HG02885 (cell line): ENCODE data around the gene NFATC2.
"Not testable (repeated sequence)": the region's sequence is repeated elsewhere in the genome, so short reads cannot be mapped to it uniquely, and the experiment has no call there.

Source experiments
- ATAC-seq: cut with Tn5 transposase; IDR thresholded peaks from one replicate; pipeline ENCODE4 v1.9.1; 2021; ENCODE audit warnings: mild to moderate bottlenecking; ENCODE audit not compliant: unreplicated experiment, poor library complexity

NFATC2 gene

DNA sequence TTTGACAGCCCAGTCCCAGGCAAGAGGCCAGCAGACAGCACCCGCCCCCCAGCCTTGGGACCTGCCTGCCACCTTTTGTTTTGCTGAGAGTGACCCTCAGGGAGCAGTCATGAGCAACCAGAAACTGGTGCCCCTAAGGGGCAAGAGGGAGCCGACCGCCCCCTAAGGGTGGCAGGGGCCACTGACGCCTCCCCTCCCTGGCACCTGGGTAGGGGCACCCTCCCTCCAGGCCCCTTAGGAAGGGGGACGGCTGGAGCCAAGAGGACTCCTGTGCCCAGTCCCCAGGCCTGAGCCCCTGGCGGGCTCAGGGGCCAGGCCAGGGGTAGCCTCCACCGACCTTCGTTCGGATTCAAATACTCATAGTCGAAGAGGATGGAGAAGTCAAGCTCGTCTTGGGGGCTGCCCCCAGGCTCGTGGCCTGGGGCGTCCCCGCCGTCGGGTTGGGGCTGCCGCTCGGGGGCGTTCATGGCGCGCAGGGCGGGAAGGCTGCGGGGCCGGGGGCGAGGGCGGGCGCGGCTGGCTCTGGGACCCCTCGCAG lies 417 bp downstream of the NFATC2 start:
- ATAC-seq = peak; percentile 49

DNA sequence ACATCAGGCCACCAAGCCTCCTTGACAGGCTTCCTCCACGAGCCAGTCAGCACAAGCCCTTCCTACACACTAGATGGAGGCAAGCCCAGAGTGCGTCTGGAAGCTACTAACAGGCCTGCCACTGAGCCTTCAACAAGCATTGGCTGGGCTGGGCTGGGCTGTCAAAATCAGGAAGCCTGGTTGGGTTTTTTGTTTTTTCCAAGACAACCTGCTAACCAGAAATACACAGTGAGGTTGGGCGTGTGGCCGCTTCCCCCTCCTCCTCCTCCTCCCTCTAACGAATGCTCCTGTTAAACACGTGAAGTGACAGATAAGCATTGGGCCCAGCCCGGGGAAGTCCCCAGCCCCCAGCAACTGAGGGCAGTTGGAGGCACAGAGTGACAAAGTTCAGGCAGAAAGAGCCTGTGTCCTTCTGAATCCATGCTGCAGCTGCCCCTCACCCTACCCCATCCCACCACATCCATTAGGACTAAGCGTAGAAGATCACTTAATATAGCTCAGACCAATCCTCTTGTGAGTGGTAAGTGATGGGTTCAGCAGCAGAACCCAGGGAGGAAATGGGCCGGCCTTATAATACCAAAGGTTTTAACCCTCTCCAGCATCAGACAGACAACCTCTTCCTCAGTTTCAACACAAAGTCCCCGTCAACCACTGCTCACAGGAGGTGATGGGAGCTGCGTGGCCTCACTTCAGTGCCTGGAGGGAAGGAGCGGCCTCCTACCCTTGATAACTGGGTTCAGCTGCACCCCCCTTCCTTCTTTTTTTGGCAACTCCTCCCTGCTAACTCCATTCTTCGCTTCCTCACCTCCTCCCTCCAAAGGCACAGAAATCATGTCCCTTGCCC lies 1.1 kb downstream of the NFATC2 start:
- ATAC-seq = peak; percentile 53

DNA sequence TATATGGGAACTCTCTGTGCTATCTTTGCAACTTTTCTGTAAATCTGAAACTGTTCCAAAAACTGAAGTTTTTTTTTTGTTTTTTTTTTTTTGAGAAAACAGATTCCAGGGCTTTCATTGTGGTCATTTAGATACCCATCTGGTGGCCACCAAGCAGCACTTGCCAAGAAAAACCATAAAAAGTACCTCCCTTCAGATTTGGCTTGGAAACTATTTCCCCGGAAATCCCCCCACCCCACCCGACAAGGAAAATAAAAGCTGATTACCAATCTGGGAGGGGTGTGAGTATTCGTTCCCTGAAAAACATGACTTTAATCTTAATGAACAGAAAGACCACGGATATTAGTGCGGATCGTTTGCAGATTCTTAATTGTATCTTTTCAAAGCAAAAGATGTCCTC lies 1.9 kb downstream of the NFATC2 start:
- ATAC-seq = no peak

GRCh38 chr20:51540074-51540473 lies 2.4 kb downstream of the NFATC2 start:
- ATAC-seq = not testable (repeated sequence)

DNA sequence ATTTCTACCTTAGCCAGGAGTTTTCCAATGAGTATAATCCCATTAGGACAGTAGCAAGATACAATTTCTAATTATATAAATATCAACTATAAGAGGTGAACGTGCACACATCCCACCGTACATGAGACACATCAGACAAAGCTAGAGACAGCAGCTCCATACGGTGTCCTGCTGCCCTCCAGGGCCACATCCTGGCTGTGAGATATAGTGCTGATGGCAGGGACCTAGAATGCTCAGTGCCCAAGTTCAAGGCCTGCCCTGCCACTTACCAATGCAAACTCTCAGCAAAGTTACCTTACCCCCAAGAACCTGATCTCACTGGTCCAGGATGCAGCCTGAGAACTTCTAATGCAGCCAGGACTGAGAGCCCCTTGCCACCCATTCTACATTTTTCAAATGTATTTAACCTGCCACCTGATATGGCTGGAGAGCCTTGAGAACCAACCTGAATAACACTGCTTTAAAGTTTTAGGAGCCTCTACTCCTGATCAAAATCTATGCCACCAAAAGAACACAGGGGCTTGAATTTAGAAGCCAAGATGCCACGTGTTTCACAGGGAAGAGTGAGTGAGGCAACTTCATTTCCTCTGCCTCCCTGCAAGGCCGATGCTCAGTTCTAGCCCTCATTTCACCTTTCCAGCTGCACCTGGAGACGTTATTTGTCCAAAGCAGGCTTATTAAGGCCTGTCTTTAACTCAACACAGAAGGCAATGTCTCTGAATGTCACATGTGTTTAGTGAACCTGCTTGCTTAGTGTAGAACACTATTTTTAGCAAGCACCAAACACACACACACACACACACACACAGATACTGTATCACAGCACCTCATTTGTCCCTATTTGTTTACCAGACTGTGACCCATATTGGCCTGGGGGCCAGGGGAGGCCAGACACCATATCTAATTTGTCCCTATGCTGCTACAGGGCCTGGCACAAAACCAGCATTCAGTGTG lies 6.1 kb downstream of the NFATC2 start:
- ATAC-seq = no peak

GRCh38 chr20:51535674-51536073 lies 6.8 kb downstream of the NFATC2 start:
- no peak for ATAC-seq

GRCh38 chr20:51535075-51535386 lies 7.5 kb downstream of the NFATC2 start:
- ATAC-seq = no peak

DNA sequence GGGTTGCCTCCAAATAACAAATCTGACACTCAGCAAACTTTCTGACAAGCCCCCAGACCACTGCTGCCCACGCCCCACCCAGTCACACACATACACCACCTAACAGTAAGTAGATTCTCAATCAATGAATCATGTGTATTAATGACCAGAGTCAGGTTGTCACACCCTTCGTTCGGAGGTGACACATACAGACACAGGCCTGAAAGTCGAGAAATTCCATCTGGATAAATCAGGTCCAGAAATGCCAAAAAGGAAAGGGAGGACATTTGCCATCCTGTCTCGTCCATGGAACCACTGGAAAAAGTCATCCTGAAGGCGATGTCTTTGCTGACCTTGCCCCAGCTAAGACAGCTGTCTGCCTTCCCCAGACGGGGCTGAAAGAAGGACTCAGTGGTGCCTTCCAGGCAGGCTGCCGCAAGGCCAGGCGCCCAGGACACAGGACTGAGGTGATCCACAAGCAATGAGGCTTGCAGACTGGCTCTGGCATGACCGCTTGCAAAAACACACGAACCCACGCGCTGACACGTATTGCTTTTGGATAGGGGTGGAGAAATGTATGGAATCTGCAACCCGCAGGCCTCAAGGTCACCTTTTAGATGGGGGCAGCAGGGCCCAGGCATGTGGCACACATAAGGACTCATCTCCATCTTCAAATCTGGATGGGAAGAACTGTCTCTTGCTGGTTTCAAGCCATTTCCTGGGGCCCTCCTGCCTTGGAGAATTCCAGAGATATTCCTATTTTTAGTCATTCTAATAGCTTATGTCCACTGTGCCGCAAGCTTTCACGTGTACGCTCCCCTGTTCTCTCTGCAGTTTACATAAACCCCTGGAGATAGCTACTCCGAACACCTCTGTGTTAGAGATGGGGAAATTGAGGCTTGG lies 9.0 kb downstream of the NFATC2 start:
- ATAC-seq = no peak

GRCh38 chr20:51532577-51533191 lies 9.8 kb downstream of the NFATC2 start:
- no peak for ATAC-seq

DNA sequence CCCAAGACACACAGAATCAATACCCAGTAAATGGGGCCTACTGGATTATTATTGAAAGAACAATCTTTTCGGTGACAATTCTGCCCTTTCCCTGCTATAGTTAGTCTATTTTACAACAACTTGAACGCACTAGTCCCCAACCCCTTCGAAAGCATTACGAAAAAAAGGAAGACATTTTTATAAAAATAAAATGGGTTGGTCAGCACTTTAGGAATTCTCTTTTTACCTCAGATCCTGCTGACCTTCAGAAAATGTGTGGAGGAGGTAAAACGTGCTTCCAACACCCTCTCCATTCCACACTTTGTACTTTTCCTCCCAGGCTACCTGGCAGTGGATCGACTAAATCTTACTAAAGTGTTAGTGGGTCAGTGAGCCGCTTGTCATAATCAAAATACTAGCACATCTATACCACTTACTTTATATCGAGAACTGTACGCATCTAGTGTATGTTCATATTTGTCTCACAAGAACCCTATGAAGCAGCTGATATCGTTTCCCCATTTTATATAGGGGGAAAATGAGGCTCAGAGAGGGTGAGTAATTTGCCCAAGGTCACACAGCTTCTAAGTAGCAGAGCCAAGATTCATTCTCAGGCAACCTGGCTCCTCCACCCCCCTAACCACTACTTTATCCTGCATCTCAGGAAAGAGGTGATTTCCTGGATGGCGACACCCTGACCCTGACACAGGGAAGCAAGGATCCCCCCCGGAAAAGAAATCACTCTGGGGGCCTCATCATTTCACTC lies 10.6 kb downstream of the NFATC2 start:
- no peak for ATAC-seq

DNA sequence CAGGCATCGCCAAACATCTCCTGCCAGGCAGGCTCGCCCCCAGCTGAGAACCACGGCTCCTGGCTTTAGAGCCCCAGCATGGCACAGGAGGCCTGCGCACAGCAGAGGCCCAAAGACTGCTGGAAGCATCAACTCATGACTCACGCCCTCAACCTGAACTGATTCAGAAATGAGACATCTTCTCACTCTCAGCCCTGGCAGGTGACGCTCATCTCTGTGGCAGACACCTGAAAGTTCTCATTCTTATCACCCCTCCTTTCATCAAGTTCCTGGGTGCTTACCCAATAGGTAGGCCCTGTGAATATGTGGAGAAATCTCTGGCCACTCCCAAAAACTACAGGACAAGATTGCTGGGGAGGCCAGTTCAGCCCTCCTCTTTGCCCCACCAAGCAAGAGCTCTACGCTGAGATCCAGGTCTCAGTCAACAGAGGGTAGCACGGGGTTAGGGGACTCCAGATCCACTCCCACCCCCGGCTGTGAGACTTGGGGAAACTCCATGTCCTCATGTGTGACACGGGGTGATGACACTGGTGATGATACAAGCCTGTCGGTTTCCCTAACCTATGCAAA lies 11.3 kb downstream of the NFATC2 start:
- ATAC-seq = peak; percentile 61

- peak; percentile 35 for ATAC-seq
Observed at GRCh38 chr20:51529758-51530157, 12.8 kb downstream of the NFATC2 start.

DNA sequence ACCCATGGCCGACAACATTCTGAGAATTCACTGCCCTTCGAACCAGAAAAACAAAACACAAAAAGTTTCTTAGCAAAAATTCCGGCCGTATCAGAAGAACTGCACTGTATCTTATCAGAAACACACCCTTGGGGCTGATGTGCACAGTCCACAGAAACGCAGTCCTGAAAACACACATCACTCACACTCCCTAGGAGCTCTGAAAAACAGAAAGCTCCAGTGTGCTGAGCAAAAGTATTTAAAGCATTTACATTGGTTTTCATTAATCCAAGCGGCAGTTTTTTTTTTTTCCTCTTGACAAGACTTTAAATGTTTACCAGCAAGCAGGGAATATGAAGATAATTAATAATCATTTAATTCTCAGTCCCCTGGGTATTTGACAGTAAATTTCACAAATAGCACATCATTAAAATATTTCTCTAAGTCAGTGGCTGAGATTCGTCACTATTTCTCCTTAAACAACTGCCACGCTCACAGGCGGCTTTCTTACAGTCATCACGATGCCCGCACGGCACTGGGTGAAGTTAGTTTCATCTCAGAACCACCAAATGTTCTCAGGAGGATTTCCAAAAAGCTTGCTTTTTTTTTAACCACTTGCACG lies 13.3 kb downstream of the NFATC2 start:
- ATAC-seq = peak; percentile 12

DNA sequence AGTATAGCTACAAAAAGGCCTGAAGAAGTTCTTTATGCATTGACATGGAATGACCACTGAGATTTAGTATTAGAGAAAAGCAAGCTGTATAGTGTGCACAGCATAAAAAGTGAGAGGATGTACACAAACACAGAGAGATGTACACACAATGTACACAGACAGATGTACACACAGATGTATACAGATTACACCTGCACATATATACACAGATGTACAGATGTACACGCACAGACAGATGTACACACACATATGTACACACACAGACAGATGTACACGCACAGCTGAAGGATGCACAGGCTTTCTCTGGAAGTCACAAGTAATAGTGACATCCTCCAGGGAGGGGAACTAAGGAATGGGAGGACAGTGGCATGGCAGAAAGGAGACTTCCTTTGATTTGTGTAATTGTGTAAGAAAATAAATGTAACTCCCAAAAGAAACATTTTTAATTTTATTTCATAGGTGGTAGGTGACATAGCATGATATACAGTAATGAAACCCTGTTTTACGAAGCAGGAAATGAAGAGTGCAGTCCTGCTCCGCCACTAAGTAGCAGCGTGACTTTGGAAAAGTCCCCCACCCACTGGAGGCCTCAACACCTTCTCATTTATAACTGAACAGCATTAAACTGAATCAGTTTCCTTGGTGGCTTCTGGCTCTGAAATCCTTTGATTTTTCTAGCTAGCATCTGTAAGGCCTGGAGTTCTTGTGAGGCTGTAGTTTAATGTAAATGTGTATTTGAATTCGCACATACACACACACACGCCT lies 14.1 kb downstream of the NFATC2 start:
- no peak for ATAC-seq

- ATAC-seq = no peak
Observed at GRCh38 chr20:51526754-51527153, 15.8 kb downstream of the NFATC2 start.

DNA sequence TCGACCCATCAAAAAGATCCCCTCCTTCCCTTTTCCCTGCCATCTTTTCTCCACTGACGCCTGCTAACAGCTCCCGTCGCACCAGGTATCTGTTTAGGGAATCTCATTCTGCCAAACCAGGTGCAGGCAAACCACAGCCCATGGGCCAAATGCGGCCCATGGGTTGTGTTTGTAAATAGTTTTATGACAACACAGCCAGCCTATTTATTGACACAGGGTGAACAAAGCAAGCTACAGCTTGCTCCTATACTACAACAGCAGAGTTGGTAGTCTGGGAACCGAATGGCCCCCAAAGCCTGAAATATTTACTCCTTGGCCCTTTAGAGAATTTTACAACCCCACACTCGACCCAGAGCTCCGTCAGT lies 16.4 kb downstream of the NFATC2 start:
- ATAC-seq = no peak

DNA sequence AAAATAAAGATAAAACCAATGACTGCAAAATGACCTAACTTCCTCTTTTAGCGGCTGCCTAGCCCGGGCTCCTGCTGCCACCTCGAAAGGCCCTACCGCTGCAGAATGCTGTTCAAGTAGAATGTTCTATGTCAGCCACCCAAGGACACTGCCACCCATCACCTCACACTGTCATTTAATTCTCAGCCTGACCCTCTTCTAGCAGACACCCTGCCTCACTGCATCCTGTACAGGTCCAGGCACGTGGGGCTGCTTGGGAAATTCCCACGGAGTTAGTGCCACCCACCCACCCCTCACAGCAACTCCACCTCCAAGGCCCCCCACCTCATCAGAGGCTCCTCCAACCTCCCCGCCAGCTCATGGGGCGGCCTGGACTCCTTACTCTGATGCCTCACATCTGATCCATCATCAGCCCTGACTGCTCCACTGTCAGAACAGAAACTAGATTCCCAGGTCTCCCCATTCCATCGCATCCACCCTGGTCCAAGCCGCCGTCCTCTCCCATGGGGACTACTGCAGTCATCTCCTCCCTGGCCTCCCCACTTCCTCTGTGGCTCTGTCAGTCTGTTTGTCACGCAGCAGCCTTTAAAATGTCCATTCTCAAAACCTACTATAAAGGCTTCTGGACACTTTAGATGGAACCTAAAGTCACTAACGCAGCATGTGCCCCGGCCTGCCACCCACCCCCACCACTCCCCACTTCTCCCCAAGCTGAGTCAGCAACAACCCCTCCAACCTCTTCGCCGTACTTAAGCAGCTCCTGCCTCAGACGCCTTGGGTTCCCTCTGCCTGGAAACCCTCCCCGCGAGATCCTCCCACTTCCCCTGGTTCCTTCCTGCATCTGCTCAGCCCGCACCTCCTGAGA lies 17.0 kb downstream of the NFATC2 start:
- no peak for ATAC-seq
